Thymus (tissue), 11 donors: ENCODE results near the gene RPL32. TPM values are rescaled to one million over a fixed set of nuclear protein-coding genes. Genes with fewer than 3 reads are reported as not detected.

ENCODE experiments used
- DNase-seq, 9 donors: peaks; one replicate each; pipeline ENCODE4 v3.0.0-alpha.2; 2013; ENCODE audit warnings: low spot score in 9 of 9, low read depth in 6 of 9, missing footprints in 1 of 9
- H3K27ac ChIP-seq, 2 donors: one replicate each; pipeline ENCODE4 v1.5.1; 2013; ENCODE audit warnings: control low read depth in 1 of 2, low read depth in 1 of 2, low read length in 1 of 2, mild to moderate bottlenecking in 1 of 2, moderate library complexity in 1 of 2
- H3K27me3 ChIP-seq, 2 donors: one replicate each; pipeline ENCODE4 v1.5.1; 2013; ENCODE audit warnings: low read length in 1 of 2; ENCODE audit not compliant: control insufficient read depth in 2 of 2, insufficient read depth in 1 of 2
- H3K36me3 ChIP-seq, 2 donors: one replicate each; pipeline ENCODE4 v1.5.1; 2013; ENCODE audit warnings: low read length in 1 of 2, mild to moderate bottlenecking in 1 of 2, moderate library complexity in 1 of 2; ENCODE audit not compliant: control insufficient read depth in 2 of 2, insufficient read depth in 2 of 2
- H3K4me1 ChIP-seq, 2 donors: one replicate each; pipeline ENCODE4 v1.5.1; 2013; ENCODE audit warnings: low read length in 2 of 2; ENCODE audit not compliant: control insufficient read depth in 2 of 2, insufficient read depth in 2 of 2
- H3K4me3 ChIP-seq, 2 donors: one replicate each; pipeline ENCODE4 v1.5.1; 2013; ENCODE audit warnings: low read length in 2 of 2, control low read depth in 1 of 2, mild to moderate bottlenecking in 1 of 2
- H3K9me3 ChIP-seq, 2 donors: one replicate each; pipeline ENCODE4 v1.5.1; 2013; ENCODE audit warnings: low read length in 1 of 2, mild to moderate bottlenecking in 1 of 2; ENCODE audit not compliant: control insufficient read depth in 2 of 2, insufficient read depth in 1 of 2
- WGBS: extraction: QIAGEN DNeasy Blood & Tissue Kit; methylation state at CpG from one replicate; pipeline ENCODE4 v1.1.7; 2013; 5-methylcytosine and 5-hydroxymethylcytosine counted together
- polyA plus RNA-seq: library from polyadenylated mRNA; stranded (reverse); fragments of 200-250 nt; gene quantifications from one replicate; pipeline ENCODE4 v1.2.3, GENCODE V29; 2013
- total RNA-seq: library from RNA; stranded (reverse); fragments of 120-200 nt; gene quantifications from one replicate; pipeline ENCODE4 v1.2.4, GENCODE V29; 2013
- donor health status: healthy.

The RPL32 gene
- total and polyA plus RNA-seq, 2 donors: 3,219 to 3,281 TPM

DNA sequence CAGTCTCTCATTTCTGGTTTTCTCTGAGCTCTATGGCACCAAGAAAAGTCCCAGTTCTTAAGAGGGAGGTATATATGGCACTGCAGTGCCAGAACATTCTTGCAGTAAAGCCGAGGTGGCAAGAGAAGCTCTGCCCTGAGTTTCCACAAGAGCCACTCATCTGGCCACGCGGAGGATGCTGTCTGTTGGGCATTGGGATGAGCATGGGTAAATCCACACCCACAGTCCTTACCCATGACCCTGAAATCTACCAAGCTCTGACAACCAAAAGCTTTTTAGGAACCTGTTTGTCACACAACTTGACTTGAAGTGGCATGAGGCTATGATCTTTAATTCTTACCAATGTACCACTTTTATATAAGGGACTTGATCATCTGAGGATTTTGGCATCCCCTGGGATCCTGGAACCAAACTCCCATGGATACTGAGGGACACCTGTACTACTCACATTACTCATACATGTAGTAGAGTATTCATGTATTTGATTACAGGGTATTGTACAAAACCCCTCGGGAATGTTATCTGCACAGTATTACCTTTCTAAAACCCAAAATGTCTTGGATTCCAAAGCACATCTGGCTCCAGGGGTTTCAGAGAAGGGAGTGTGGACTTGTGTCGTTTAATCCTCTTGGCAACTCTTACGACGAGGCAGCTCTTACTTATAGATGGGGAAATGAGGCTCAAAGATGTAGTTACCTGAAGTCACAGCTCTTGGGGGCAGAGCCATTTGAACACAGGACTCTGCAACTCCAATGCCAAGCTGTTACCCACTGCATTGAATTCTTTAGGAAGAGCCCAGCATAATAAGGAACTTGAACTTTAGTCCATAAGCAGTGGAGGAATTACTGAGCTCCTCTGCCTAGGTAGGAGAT is 8.8 kb downstream of the RPL32 start:
- Histone ChIP-seq H3K4me1 (no peaks in the 10 kb centered on the region), H3K4me3 (no peak overlapping the region), H3K27me3 (no peaks in the 10 kb centered on the region), H3K36me3 (peaks cover 60 to 63% of the 10 kb centered on the region in 2 donors), H3K27ac (no peak overlapping the region), H3K9me3 (no peaks in the 10 kb centered on the region)
- 95% methylated on average over 7 of the region's 7 CpGs for WGBS
- no peak for DNase-seq

DNA sequence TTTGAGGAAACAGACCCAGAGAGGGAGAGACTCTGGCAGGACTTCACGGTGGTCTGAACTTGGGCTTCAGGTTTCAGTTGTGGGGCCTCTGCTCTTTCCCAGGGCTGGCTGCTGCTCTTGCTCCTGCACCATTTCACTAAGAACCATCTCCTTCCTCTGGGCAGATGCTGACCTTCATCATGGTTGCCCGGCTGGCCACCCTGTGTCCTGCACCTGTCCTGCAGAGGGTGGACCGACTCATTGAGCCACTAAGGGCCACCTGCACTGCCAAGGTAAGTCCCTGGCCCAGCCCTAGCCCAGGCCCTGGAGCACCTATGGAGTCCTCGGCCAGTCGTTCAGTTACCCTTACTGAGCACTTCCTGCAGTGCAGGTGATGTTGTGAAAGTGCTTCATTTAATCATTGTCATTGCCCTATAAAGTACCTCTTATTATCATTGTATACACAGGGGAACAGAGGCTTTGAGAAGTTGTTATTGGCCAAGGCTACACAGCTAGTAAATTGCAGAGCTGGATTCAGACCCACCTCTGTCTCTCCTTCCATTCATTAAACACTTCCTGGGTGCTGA is 10.0 kb downstream of the RPL32 start:
- 92% methylated on average over 5 of the region's 5 CpGs for WGBS
- no peak for DNase-seq
- Histone ChIP-seq H3K4me1 (no peaks in the 10 kb centered on the region), H3K27me3 (no peaks in the 10 kb centered on the region), H3K4me3 (no peak overlapping the region), H3K36me3 (peaks cover 48 to 60% of the 10 kb centered on the region in 2 donors), H3K27ac (no peak overlapping the region), H3K9me3 (no peaks in the 10 kb centered on the region)

DNA sequence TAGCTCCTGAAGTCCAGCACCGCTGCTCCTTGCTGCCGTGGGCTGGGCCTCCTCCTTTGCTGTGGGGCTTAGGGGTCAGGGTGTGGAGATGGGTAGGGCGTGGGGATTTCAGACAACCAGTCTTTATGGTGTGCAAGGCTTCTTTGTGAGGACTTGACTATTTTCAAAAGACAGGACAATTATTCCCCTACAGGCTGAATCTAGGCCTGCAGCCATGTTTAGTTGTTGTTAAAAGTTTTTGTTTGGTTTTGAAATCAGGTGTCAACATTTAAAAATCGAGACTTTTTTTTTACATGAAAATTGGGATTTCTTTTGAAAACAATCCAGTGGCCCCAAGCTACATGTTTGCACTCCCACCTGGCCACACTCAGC is 10.6 kb downstream of the RPL32 start:
- peaks cover 41 to 53% of the 10 kb centered on the region in 2 donors for H3K36me3 ChIP-seq
- no peak for DNase-seq
- H3K4me1 ChIP-seq: no peaks in the 10 kb centered on the region
- no peak overlapping the region for H3K27ac ChIP-seq
- 98% methylated on average over 4 of the region's 4 CpGs for WGBS
- H3K4me3 ChIP-seq: no peak overlapping the region
- H3K27me3 ChIP-seq: no peaks in the 10 kb centered on the region
- H3K9me3 ChIP-seq: no peaks in the 10 kb centered on the region

DNA sequence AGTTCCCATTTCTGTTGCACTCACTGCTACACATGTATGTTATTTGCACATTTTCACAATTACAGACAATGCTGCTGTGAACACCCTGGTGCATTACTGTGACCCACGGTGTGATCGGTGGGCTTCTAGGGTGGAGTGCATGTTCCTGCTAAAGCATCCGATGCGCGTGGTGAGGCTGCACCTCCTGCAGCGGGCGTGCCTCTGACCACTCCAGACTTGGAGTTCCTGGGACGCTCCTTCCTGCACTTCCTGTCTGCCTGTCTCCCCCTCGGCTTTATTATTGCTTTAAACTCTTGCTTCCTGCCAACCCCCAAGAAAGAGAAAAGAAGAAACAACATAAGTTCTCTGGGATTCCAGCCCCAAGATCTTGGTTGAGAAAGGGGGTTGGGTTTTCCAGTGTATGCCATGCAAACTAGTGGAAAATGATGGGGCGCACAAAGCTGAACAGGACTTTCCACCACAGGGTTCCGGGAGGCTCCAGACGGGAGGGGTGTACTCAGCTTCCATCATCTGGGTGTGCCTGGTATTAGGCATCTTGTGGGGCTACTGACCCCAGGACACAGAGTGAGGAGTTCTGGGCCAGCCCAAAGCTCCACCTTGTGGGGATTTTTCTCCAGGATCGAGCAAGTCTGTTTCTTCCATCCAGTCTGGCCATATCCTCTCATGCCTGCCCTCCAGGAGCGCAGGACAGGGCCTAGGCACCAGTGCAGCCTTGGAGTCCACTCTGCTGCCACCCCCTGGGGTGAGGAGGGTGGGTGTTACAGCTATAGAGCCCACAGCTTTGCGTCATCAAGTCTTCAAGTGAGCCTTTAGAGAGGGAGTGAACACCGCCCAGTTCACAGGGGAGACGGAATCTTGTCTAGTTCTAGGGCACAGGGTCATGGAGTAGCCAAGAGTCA is 11.2 kb downstream of the RPL32 start:
- Histone ChIP-seq H3K4me3 (no peak overlapping the region), H3K4me1 (no peaks in the 10 kb centered on the region), H3K27me3 (no peaks in the 10 kb centered on the region), H3K36me3 (peaks cover 35 to 47% of the 10 kb centered on the region in 2 donors), H3K27ac (no peak overlapping the region), H3K9me3 (peaks cover 0 to 2% of the 10 kb centered on the region in 2 donors)
- DNase-seq: no peak
- WGBS: 96% methylated on average over 17 of the region's 17 CpGs

DNA sequence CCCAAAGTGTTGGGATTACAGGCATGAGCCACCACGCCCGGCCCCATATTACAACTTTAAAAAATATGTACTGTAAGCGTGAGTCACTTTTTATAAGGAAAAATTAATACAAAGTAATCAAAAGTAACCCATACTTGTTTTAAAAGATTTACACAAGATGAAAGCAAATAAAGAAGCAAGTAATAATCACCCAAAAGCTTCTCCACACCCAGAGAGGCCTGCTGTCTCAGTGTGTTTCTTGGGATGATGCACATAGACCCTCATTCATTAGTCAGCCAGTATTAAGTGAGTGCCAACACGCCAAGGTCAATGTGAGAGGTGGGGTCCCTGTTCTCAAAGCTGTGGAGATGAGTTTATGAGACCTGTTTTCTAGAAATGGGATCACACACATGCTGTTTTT is 12.0 kb downstream of the RPL32 start:
- Histone ChIP-seq H3K27me3 (no peaks in the 10 kb centered on the region), H3K9me3 (peaks cover 0 to 2% of the 10 kb centered on the region in 2 donors), H3K4me3 (no peak overlapping the region), H3K27ac (no peak overlapping the region), H3K4me1 (no peaks in the 10 kb centered on the region), H3K36me3 (peaks cover 28 to 40% of the 10 kb centered on the region in 2 donors)
- WGBS: over 99% methylated on average over 4 of the region's 4 CpGs
- DNase-seq: no peak

DNA sequence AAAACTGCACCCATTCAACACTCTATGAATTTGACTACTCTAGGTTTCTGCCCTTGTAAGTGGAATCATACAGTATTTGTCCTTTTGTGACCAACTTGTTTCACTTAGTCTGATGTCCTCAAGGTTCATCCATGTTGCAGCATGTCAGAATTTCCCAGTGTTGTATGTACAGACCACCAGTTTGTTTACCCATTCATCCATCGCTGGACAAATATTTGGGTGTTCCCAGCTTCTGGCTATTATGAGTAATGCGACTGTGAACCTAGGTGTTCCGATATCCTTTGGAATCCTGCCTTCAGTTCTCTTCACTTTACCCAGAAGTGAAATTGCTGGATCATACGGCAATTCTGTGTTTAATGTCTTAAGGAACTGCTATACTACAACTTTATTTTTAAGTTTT is 12.6 kb downstream of the RPL32 start:
- Histone ChIP-seq H3K27me3 (no peaks in the 10 kb centered on the region), H3K27ac (no peak overlapping the region), H3K4me3 (no peak overlapping the region), H3K4me1 (no peaks in the 10 kb centered on the region), H3K36me3 (peaks cover 21 to 33% of the 10 kb centered on the region in 2 donors), H3K9me3 (peaks cover 0 to 2% of the 10 kb centered on the region in 2 donors)
- 98% methylated on average over 4 of the region's 4 CpGs for WGBS
- DNase-seq: no peak

DNA sequence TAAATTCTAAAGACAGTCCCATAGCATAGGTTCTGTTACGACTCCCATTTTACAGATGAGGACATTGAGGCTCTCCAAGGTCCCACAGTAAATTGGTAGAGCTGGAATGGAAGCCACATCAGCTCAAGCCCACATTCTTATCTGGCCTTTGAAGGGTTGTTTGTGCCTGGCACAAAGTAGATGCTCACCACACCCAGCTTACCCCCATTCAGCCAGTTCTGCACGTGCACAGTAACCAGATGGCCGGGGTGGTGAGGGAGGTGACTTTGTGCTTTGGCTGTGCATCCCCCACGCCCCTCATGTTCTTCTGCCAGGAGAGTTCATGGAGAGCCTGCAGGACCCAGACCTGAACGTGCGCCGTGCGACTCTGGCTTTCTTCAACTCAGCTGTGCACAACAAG is 16.2 kb downstream of the RPL32 start:
- 91% methylated on average over 8 of the region's 8 CpGs for WGBS
- peaks cover 0 to 2% of the 10 kb centered on the region in 2 donors for H3K9me3 ChIP-seq
- H3K4me3 ChIP-seq: no peak overlapping the region
- H3K4me1 ChIP-seq: no peaks in the 10 kb centered on the region
- H3K27me3 ChIP-seq: no peaks in the 10 kb centered on the region
- peaks cover 0 to 4% of the 10 kb centered on the region in 2 donors for H3K36me3 ChIP-seq
- no peak for DNase-seq
- no peak overlapping the region for H3K27ac ChIP-seq

DNA sequence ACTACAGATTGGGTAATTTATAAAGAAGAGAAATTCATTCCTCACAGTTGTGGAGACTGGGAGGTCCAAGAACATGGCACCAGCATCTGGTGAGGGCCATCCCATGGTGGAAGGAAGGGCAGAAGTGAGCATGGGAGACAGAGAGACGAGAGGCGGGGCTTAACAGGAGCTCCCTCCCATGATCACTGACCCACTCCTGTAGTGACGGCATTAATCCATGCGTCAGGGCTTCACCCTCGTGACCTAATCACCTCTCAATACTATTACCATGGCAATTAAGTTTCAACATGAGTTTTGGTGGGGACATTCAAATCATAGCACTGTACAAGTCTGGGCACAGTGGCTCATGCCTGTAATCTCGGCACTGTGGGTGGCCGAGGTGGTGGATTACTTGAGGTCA is 17.1 kb downstream of the RPL32 start:
- Histone ChIP-seq H3K4me1 (no peaks in the 10 kb centered on the region), H3K27me3 (no peaks in the 10 kb centered on the region), H3K27ac (no peak overlapping the region), H3K4me3 (no peak overlapping the region), H3K36me3 (no peaks in the 10 kb centered on the region), H3K9me3 (peaks cover 0 to 2% of the 10 kb centered on the region in 2 donors)
- no peak for DNase-seq
- 96% methylated on average over 7 of the region's 7 CpGs for WGBS
